T-helper 9 cell (primary cell): ENCODE measurements around the gene ADH5.
"Not testable (repeated sequence)": the region's sequence is repeated elsewhere in the genome, so short reads cannot be mapped to it uniquely, and the experiment has no call there.

Experiments
- DNase-seq: peaks from one replicate; pipeline ENCODE4 v3.0.0-alpha.2; 2020
- total RNA-seq, 2 donors: gene quantifications; one replicate each; lab custom pipeline; 2026; lab: John Stamatoyannopoulos, UW

Gene ADH5
- 41.5 to 115 reads per million in 2 donors for total RNA-seq

- DNase-seq = peak; percentile 86
Observed at GRCh38 chr4:99088481-99089365, at the start of gene ADH5. Gene ADH5, minus strand, starts transcription at chr4:99088788. Its CDS starts 88 bp downstream, at chr4:99088700.

- DNase-seq = no peak
Observed at GRCh38 chr4:99136329-99136728, 47.7 kb upstream of the ADH5 start.

GRCh38 chr4:99135541-99136162 lies 47.1 kb upstream of the ADH5 start:
- no peak for DNase-seq

GRCh38 chr4:99134586-99134985 lies 46.0 kb upstream of the ADH5 start:
- no peak for DNase-seq

- DNase-seq = no peak
Observed at GRCh38 chr4:99131378-99131777, 42.8 kb upstream of the ADH5 start.

- DNase-seq = no peak
Observed at GRCh38 chr4:99126376-99126775, 37.8 kb upstream of the ADH5 start.

- no peak for DNase-seq
Observed at GRCh38 chr4:99121008-99121407, 32.4 kb upstream of the ADH5 start.

GRCh38 chr4:99120501-99120900 lies 31.9 kb upstream of the ADH5 start:
- DNase-seq = no peak

GRCh38 chr4:99117876-99118693 lies 29.5 kb upstream of the ADH5 start:
- no peak for DNase-seq

- not testable (repeated sequence) for DNase-seq
Observed at GRCh38 chr4:99117122-99117841, 28.7 kb upstream of the ADH5 start.

GRCh38 chr4:99109286-99109685 lies 20.7 kb upstream of the ADH5 start:
- DNase-seq = not testable (repeated sequence)

GRCh38 chr4:99104153-99104552 lies 15.6 kb upstream of the ADH5 start:
- no peak for DNase-seq

GRCh38 chr4:99103166-99103565 lies 14.6 kb upstream of the ADH5 start:
- DNase-seq = no peak

- no peak for DNase-seq
Observed at GRCh38 chr4:99102634-99103033, 14.0 kb upstream of the ADH5 start.

- no peak for DNase-seq
Observed at GRCh38 chr4:99100876-99101275, 12.3 kb upstream of the ADH5 start.

GRCh38 chr4:99099814-99100213 lies 11.2 kb upstream of the ADH5 start:
- not testable (repeated sequence) for DNase-seq

GRCh38 chr4:99099311-99099710 lies 10.7 kb upstream of the ADH5 start:
- no peak for DNase-seq

GRCh38 chr4:99091841-99092240 lies 3.3 kb upstream of the ADH5 start:
- DNase-seq = not testable (repeated sequence)

GRCh38 chr4:99091216-99091575 lies 2.6 kb upstream of the ADH5 start:
- DNase-seq = no peak

- DNase-seq = no peak
Observed at GRCh38 chr4:99090481-99091215, 2.1 kb upstream of the ADH5 start.

GRCh38 chr4:99088023-99088449 lies 552 bp downstream of the ADH5 start:
- DNase-seq = no peak

- DNase-seq = no peak
Observed at GRCh38 chr4:99084595-99084994, 4.0 kb downstream of the ADH5 start.
